ENCODE data around the gene UBE2U.

DNA sequence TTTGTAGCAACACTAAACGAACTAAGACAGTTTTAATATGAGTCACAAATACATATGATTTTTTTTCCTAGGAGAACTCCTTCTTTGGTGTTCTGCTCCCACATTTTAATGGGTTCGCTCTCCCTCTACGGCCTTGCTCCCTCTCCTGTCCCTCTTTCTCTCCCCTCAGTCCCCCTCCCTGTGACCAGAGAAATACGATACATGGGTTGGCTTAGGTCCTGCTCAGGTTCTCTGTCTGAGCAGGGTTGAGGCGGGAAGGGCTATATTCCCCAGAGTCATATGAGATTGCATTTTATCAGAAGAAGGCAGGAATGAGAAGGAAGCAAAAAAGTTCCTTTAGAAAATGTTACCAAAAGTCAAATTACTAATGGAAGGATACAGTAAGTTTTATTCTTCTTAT, 44.6 kb downstream of the UBE2U start:
- TF ChIP-seq, protein P1, sequence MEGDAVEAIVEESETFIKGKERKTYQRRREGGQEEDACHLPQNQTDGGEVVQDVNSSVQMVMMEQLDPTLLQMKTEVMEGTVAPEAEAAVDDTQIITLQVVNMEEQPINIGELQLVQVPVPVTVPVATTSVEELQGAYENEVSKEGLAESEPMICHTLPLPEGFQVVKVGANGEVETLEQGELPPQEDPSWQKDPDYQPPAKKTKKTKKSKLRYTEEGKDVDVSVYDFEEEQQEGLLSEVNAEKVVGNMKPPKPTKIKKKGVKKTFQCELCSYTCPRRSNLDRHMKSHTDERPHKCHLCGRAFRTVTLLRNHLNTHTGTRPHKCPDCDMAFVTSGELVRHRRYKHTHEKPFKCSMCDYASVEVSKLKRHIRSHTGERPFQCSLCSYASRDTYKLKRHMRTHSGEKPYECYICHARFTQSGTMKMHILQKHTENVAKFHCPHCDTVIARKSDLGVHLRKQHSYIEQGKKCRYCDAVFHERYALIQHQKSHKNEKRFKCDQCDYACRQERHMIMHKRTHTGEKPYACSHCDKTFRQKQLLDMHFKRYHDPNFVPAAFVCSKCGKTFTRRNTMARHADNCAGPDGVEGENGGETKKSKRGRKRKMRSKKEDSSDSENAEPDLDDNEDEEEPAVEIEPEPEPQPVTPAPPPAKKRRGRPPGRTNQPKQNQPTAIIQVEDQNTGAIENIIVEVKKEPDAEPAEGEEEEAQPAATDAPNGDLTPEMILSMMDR (conservative IDR thresholded peaks at IDR 0.05; ENCODE audit: low read depth in 2 of 2): no peak
- no peak for TF ChIP-seq EZH2 (IDR thresholded peaks at IDR 0.05; ENCODE audit: low read depth, unreplicated experiment)

All from GM23338 (cell line).